BE2C (cell line): ENCODE data around the gene SMARCB1.

Source experiments
- DNase-seq: peaks from one replicate; pipeline ENCODE4 v3.0.0-alpha.2; 2020
- H3K27me3 ChIP-seq: fragments of 250-450 bp; sonication (Bioruptor Pico); 2 replicates; pipeline ENCODE4 v1.5.1; 2020; ENCODE audit warnings: mild to moderate bottlenecking
- H3K36me3 ChIP-seq: fragments of 250-450 bp; sonication (Bioruptor Pico); 2 replicates; pipeline ENCODE4 v1.5.1; 2020; ENCODE audit warnings: mild to moderate bottlenecking
- H3K4me1 ChIP-seq: fragments of 250-450 bp; sonication (Bioruptor Pico); 2 replicates; pipeline ENCODE4 v1.5.1; 2020
- H3K4me3 ChIP-seq: 2 replicates; pipeline ENCODE4 v1.5.1; 2011; ENCODE audit warnings: low read depth, low read length
- H3K9me3 ChIP-seq: fragments of 250-450 bp; sonication (Bioruptor Pico); 2 replicates; pipeline ENCODE4 v1.5.1; 2020
- CTCF ChIP-seq: IDR thresholded peaks from 2 replicates; pipeline ENCODE4 v1.5.1; 2012; ENCODE audit warnings: mild to moderate bottlenecking, low read depth, low read length

The SMARCB1 gene

GRCh38 chr22:23815541-23816155 is 28.9 kb downstream of the SMARCB1 start:
- no peak for TF ChIP-seq CTCF
- no peaks in the 10 kb centered on the region for H3K27me3 ChIP-seq
- peaks cover 70% of the 10 kb centered on the region for H3K36me3 ChIP-seq
- no peak for DNase-seq
- no peaks in the 10 kb centered on the region for H3K4me1 ChIP-seq
- H3K9me3 ChIP-seq, result no peaks in the 10 kb centered on the region
- H3K4me3 ChIP-seq, result no peak overlapping the region

- no peaks in the 10 kb centered on the region for H3K4me1 ChIP-seq
- DNase-seq, result no peak
Observed at GRCh38 chr22:23816156-23816976, 29.6 kb downstream of the SMARCB1 start.

GRCh38 chr22:23817146-23817545 is 30.4 kb downstream of the SMARCB1 start:
- Histone ChIP-seq H3K4me3 (no peak overlapping the region), H3K27me3 (no peaks in the 10 kb centered on the region), H3K4me1 (no peaks in the 10 kb centered on the region), H3K9me3 (no peaks in the 10 kb centered on the region), H3K36me3 (peaks cover 70% of the 10 kb centered on the region)
- no peak for DNase-seq
- TF ChIP-seq CTCF, result no peak

More at GRCh38 chr22:23816156-23816976, 29.6 kb downstream of the SMARCB1 start:
- peaks cover 71% of the 10 kb centered on the region for H3K36me3 ChIP-seq
- H3K9me3 ChIP-seq, result no peaks in the 10 kb centered on the region
- no peak overlapping the region for H3K4me3 ChIP-seq
- TF ChIP-seq CTCF, result no peak
- H3K27me3 ChIP-seq, result no peaks in the 10 kb centered on the region

- Histone ChIP-seq H3K9me3 (no peaks in the 10 kb centered on the region), H3K36me3 (peaks cover 74% of the 10 kb centered on the region), H3K27me3 (no peaks in the 10 kb centered on the region), H3K4me3 (no peak overlapping the region), H3K4me1 (no peaks in the 10 kb centered on the region)
- no peak for TF ChIP-seq CTCF
- DNase-seq, result no peak
Observed at GRCh38 chr22:23818541-23818940, 31.8 kb downstream of the SMARCB1 start.

GRCh38 chr22:23820748-23821211 is 34.0 kb downstream of the SMARCB1 start:
- DNase-seq, result no peak
- Histone ChIP-seq H3K36me3 (peaks cover 87% of the 10 kb centered on the region), H3K9me3 (no peaks in the 10 kb centered on the region), H3K4me3 (no peak overlapping the region), H3K27me3 (no peaks in the 10 kb centered on the region), H3K4me1 (peaks cover 5% of the 10 kb centered on the region)
- no peak for TF ChIP-seq CTCF
